MM.1S (cell line): ENCODE results near the gene NT5DC2.

Experiments used
- CTCF ChIP-seq: fragments of 300-600 bp; sonication (generic); IDR thresholded peaks from 2 replicates; pipeline ENCODE4 v1.5.1; 2016; ENCODE audit warnings: antibody characterized with exemption, low read length, mixed read lengths
- EZH2phosphoT487 ChIP-seq: fragments of 300-600 bp; sonication (generic); IDR thresholded peaks from 2 replicates; pipeline ENCODE4 v1.6.1; 2018; ENCODE audit warnings: antibody characterized with exemption, low read length

GRCh38 chr3:52570076-52570475 is 36.4 kb upstream of the NT5DC2 start:
- TF ChIP-seq CTCF (no peak), EZH2phosphoT487 (no peak)
